ENCODE measurements around the gene TTC3. TPM values are rescaled to one million over a fixed set of nuclear protein-coding genes. Genes with fewer than 3 reads are reported as not detected.

The TTC3 gene
- total RNA-seq, 1 donor from 2014 or later = 93.0 TPM

- Histone ChIP-seq H3K4me1 (peaks cover 14% of the 10 kb centered on the region), H3K9me3 (no peaks in the 10 kb centered on the region), H3K4me3 (no peak overlapping the region), H3K36me3 (peaks cover 55% of the 10 kb centered on the region), H3K27ac (no peak overlapping the region), H3K27me3 (ENCODE audit: low read depth) (no peaks in the 10 kb centered on the region)
- TF ChIP-seq, protein P1, sequence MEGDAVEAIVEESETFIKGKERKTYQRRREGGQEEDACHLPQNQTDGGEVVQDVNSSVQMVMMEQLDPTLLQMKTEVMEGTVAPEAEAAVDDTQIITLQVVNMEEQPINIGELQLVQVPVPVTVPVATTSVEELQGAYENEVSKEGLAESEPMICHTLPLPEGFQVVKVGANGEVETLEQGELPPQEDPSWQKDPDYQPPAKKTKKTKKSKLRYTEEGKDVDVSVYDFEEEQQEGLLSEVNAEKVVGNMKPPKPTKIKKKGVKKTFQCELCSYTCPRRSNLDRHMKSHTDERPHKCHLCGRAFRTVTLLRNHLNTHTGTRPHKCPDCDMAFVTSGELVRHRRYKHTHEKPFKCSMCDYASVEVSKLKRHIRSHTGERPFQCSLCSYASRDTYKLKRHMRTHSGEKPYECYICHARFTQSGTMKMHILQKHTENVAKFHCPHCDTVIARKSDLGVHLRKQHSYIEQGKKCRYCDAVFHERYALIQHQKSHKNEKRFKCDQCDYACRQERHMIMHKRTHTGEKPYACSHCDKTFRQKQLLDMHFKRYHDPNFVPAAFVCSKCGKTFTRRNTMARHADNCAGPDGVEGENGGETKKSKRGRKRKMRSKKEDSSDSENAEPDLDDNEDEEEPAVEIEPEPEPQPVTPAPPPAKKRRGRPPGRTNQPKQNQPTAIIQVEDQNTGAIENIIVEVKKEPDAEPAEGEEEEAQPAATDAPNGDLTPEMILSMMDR (IDR thresholded peaks at IDR 0.05) = no peak
- intact Hi-C loops (cut with DNase I) = no loop called here
- ATAC-seq (no peak), DNase-seq (no peak)
Observed at GRCh38 chr21:37223804-37224345, 150.8 kb downstream of the TTC3 start.

GRCh38 chr21:37224861-37225839 lies 152.1 kb downstream of the TTC3 start:
- no peaks in the 10 kb centered on the region for H3K27me3 ChIP-seq (ENCODE audit: low read depth)
- no peak overlapping the region for H3K27ac ChIP-seq
- ATAC-seq (no peak), DNase-seq (no peak)
- no peaks in the 10 kb centered on the region for H3K9me3 ChIP-seq
- TF ChIP-seq, protein P1 (IDR thresholded peaks at IDR 0.05) = no peak
- peaks cover 9% of the 10 kb centered on the region for H3K4me1 ChIP-seq
- peaks cover 66% of the 10 kb centered on the region for H3K36me3 ChIP-seq
- no peak overlapping the region for H3K4me3 ChIP-seq
- intact Hi-C loops (cut with DNase I) = no loop called here

DNA sequence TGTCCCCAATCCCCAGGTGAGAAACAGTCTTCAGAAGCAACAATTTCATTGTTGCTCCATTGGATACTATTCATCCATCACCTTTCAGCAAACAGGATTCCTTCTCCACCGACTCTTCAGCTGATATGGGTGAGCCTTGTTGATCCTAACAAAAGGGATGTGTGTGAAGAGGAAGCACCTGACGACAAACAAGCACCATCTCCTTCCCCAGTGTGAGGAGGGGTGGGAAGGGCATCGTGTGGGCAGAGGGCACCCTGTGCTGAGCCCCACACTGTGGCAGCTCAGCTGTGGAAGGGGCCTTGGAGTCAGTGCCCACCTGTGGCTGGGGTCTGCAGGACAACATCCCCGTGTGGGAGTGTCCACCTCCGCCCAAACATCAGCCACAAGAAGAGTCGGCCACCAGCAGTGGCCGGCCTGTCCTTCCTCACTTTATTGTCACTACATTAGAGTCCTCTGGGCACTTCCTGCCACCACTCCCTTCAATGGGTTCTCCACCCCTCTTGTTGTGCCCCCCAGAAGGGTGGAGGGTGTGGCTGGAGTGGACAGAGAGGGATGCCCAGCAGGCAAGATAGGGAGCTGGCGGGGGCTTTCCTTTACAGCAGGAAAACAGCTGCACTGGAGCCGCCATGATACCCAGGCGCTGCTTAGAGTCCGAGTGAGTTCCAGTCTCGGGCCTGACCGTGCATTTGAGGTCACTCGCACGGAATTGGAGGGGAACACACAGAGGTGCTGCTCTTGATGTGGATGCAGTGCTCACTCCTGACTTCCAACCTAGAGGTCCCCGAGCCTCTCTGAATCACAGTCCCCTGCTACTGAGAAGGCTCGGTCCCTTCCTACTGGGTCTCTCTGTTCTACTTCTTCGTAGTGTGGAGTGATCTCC lies 153.2 kb downstream of the TTC3 start:
- no peak overlapping the region for H3K4me3 ChIP-seq
- no peaks in the 10 kb centered on the region for H3K27me3 ChIP-seq (ENCODE audit: low read depth)
- DNase-seq (no peak), ATAC-seq (no peak)
- peaks cover 4% of the 10 kb centered on the region for H3K4me1 ChIP-seq
- TF ChIP-seq, protein P1 (IDR thresholded peaks at IDR 0.05) = no peak
- no peaks in the 10 kb centered on the region for H3K9me3 ChIP-seq
- no peak overlapping the region for H3K27ac ChIP-seq
- H3K36me3 ChIP-seq = peaks cover 78% of the 10 kb centered on the region
- intact Hi-C loops (cut with DNase I) = no loop called here

DNA sequence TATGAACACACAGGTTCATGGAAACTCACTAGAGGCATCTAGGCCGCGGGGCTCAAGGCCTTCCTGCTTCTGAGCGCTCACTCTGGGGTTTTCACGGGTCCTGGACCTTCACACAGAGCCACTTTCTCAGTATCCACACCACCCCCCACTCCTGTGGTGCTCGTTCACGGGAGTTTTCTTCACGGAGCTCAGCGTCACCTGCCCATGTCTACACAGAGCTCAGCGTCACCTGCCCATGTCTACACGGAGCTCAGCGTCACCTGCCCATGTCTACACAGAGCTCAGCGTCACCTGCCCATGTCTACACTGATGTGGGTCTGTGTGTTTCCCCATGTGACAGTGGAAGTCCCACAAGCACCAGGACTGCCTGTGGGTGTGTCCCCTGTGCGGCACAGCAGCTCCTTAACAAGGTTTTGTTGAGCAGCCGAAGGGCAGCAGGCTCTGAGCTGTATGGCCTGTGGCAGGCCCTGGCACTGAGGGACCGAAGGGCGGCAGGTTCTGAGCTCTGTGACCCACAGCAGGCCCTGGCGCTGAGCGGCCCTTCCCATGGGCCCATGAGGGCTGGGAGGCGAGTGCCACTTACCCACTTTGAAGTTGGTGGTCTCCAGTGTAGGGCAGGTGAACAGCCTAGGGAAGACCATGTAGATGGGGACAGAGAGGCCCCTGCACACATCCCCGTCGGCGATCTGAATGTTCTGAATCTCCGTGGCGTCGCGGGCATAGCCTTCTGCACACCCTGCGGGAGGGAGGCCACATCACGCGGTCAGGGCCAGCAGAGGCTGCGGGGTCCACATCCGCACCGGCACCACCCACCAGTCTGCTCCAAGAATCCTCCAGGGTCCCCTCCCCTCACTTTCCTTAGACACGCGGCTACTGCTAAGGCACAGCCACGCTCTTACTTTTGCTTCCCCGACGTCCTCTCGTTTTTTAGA lies 154.3 kb downstream of the TTC3 start:
- Histone ChIP-seq H3K27me3 (ENCODE audit: low read depth) (no peaks in the 10 kb centered on the region), H3K4me1 (no peaks in the 10 kb centered on the region), H3K9me3 (no peaks in the 10 kb centered on the region), H3K4me3 (no peak overlapping the region), H3K36me3 (peaks cover 88% of the 10 kb centered on the region), H3K27ac (no peak overlapping the region)
- no peak for DNase-seq
- TF ChIP-seq, protein P1 (IDR thresholded peaks at IDR 0.05) = no peak
- intact Hi-C loops (cut with DNase I) = no loop called here
- ATAC-seq = no peak
